ENCODE data around the gene SERPINA12. TPM values are rescaled to one million over a fixed set of nuclear protein-coding genes. Genes with fewer than 3 reads are reported as not detected.

SERPINA12 gene
- total and polyA plus RNA-seq, 2 of the 13 experiments (the other 11 are each of a cell fraction or from before 2014, with no cell fraction given), result 0.08 TPM; not detected in 1

GRCh38 chr14:94548131-94548998 is 39.1 kb upstream of the SERPINA12 start (continued):
- no peak for TF ChIP-seq TCF7 (IDR thresholded peaks at IDR 0.05; ENCODE audit: low read depth)
- no peak for TF ChIP-seq ZNF816 (CRISPR knock-in tag; IDR thresholded peaks at IDR 0.05; ENCODE audit: borderline replicate concordance)
- TF ChIP-seq TFE3 (CRISPR knock-in tag; IDR thresholded peaks at IDR 0.05), result peak; percentile 48; the same call in 1 of the 2 replicates
- no peak for TF ChIP-seq ZBTB33 (CRISPR knock-in tag; IDR thresholded peaks at IDR 0.05)
- TF ChIP-seq ZNF234 (CRISPR knock-in tag; conservative IDR thresholded peaks at IDR 0.05), result no peak
- no peak for TF ChIP-seq ZBED4 (CRISPR knock-in tag; IDR thresholded peaks at IDR 0.05; ENCODE audit: borderline replicate concordance)
- no peak for TF ChIP-seq IKZF5 (CRISPR knock-in tag; IDR thresholded peaks at IDR 0.05)
- peak; percentile 81 for TF ChIP-seq HDAC1 (CRISPR knock-in tag; IDR thresholded peaks at IDR 0.05)
- no peak for TF ChIP-seq ZNF614 (CRISPR knock-in tag; IDR thresholded peaks at IDR 0.05; ENCODE audit: borderline replicate concordance)
- no peak for TF ChIP-seq ZIK1 (CRISPR knock-in tag; IDR thresholded peaks at IDR 0.05; ENCODE audit: borderline replicate concordance, low read depth)
- TF ChIP-seq ZNF354B (CRISPR knock-in tag; IDR thresholded peaks at IDR 0.05), result no peak
- TF ChIP-seq ZC3H4 (CRISPR knock-in tag; IDR thresholded peaks at IDR 0.05; ENCODE audit: borderline replicate concordance), result no peak
- TF ChIP-seq TCF12 (IDR thresholded peaks at IDR 0.05), result no peak
- no peak for TF ChIP-seq TCF12 (CRISPR knock-in tag; IDR thresholded peaks at IDR 0.05)
- no peak for TF ChIP-seq ZNF160 (CRISPR knock-in tag; IDR thresholded peaks at IDR 0.05)
- TF ChIP-seq NPAS2 (CRISPR knock-in tag; IDR thresholded peaks at IDR 0.05; ENCODE audit: borderline replicate concordance), result no peak
- TF ChIP-seq PAX8 (CRISPR knock-in tag; IDR thresholded peaks at IDR 0.05; ENCODE audit: borderline replicate concordance), result no peak
- no peak for TF ChIP-seq AHR (CRISPR knock-in tag; IDR thresholded peaks at IDR 0.05)
- TF ChIP-seq ZNF431 (CRISPR knock-in tag; IDR thresholded peaks at IDR 0.05; ENCODE audit: borderline replicate concordance, low read depth), result no peak

Measured in HepG2 (cell line).